ENCODE measurements around the gene AMOTL2. TPM values are rescaled to one million over a fixed set of nuclear protein-coding genes. Genes with fewer than 3 reads are reported as not detected.

AMOTL2 gene
- total RNA-seq, 1 donor from 2014 or later: 73.8 TPM

GRCh38 chr3:134314588-134315285 is 59.5 kb downstream of the AMOTL2 start:
- no peak for DNase-seq

- DNase-seq: no peak
Measured at GRCh38 chr3:134313847-134314587, 60.2 kb downstream of the AMOTL2 start.

GRCh38 chr3:134312873-134313846 is 61.1 kb downstream of the AMOTL2 start:
- DNase-seq: no peak

- no peak for DNase-seq
Measured at GRCh38 chr3:134312072-134312872, 62.0 kb downstream of the AMOTL2 start.

- DNase-seq: no peak
Measured at GRCh38 chr3:134311693-134312071, 62.6 kb downstream of the AMOTL2 start.

GRCh38 chr3:134311265-134311664 is 63.0 kb downstream of the AMOTL2 start:
- no peak for DNase-seq

GRCh38 chr3:134309987-134310700 is 64.1 kb downstream of the AMOTL2 start:
- no peak for DNase-seq

GRCh38 chr3:134308350-134308891 is 65.8 kb downstream of the AMOTL2 start:
- peak; percentile 77 for DNase-seq

GRCh38 chr3:134307425-134307824 is 66.8 kb downstream of the AMOTL2 start:
- DNase-seq: no peak

GRCh38 chr3:134306320-134306719 is 67.9 kb downstream of the AMOTL2 start:
- DNase-seq: no peak

Small RNA genes within 50 kb of the gene (small RNA-seq; reads per million reads assigned to genes)
- not detected for gene HMGN1P9
- 0.09 reads per million for gene MIR6827

Other genes starting within 250 kb of the AMOTL2 start
- 136 TPM for gene RYK, start 123.6 kb downstream of the AMOTL2 start, total RNA-seq
- gene ANAPC13, start 111.5 kb upstream of the AMOTL2 start, total RNA-seq: 43.4 TPM
- 20.9 TPM for gene CEP63, start 111.6 kb upstream of the AMOTL2 start, total RNA-seq